Measurements from ENCODE around the gene FBXL7.

The FBXL7 gene

GRCh38 chr5:15796557-15796956 is 296.6 kb downstream of the FBXL7 start:
- Histone ChIP-seq H3K9me3 (ENCODE audit: control insufficient read depth in 2 of 2, low read length in 2 of 2) (no peaks in the 10 kb centered on the region), H3K36me3 (ENCODE audit: control insufficient read depth in 2 of 2, insufficient read depth in 2 of 2, low read length in 2 of 2) (no peaks in the 10 kb centered on the region), H3K4me1 (ENCODE audit: control insufficient read depth in 2 of 2, insufficient read depth in 2 of 2, low read length in 2 of 2) (no peaks in the 10 kb centered on the region), H3K27me3 (ENCODE audit: control insufficient read depth in 2 of 2, insufficient read depth in 2 of 2, low read length in 2 of 2) (no peaks in the 10 kb centered on the region), H3K4me3 (ENCODE audit: low read length in 2 of 2) (no peak overlapping the region), H3K27ac (ENCODE audit: low read depth in 2 of 2, low read length in 2 of 2) (no peak overlapping the region), H3K9ac (ENCODE audit: low read depth in 1 of 2, low read length in 2 of 2) (no peak overlapping the region)

- Histone ChIP-seq H3K4me3 (ENCODE audit: low read length in 2 of 2) (no peak overlapping the region), H3K27me3 (ENCODE audit: control insufficient read depth in 2 of 2, insufficient read depth in 2 of 2, low read length in 2 of 2) (no peaks in the 10 kb centered on the region), H3K27ac (ENCODE audit: low read depth in 2 of 2, low read length in 2 of 2) (no peak overlapping the region), H3K36me3 (ENCODE audit: control insufficient read depth in 2 of 2, insufficient read depth in 2 of 2, low read length in 2 of 2) (no peaks in the 10 kb centered on the region), H3K9ac (ENCODE audit: low read depth in 1 of 2, low read length in 2 of 2) (no peak overlapping the region), H3K9me3 (ENCODE audit: control insufficient read depth in 2 of 2, low read length in 2 of 2) (no peaks in the 10 kb centered on the region), H3K4me1 (ENCODE audit: control insufficient read depth in 2 of 2, insufficient read depth in 2 of 2, low read length in 2 of 2) (no peaks in the 10 kb centered on the region)
Observed at GRCh38 chr5:15797116-15797515, 297.1 kb downstream of the FBXL7 start.

GRCh38 chr5:15798006-15798405 is 298.0 kb downstream of the FBXL7 start:
- no peak overlapping the region for H3K9ac ChIP-seq (ENCODE audit: low read depth in 1 of 2, low read length in 2 of 2)

GRCh38 chr5:15799014-15799413 is 299.0 kb downstream of the FBXL7 start:
- H3K27ac ChIP-seq (ENCODE audit: low read depth in 2 of 2, low read length in 2 of 2) = no peak overlapping the region
- no peaks in the 10 kb centered on the region for H3K4me1 ChIP-seq (ENCODE audit: control insufficient read depth in 2 of 2, insufficient read depth in 2 of 2, low read length in 2 of 2)

More at GRCh38 chr5:15798006-15798405, 298.0 kb downstream of the FBXL7 start:
- H3K27ac ChIP-seq (ENCODE audit: low read depth in 2 of 2, low read length in 2 of 2) = no peak overlapping the region
- no peaks in the 10 kb centered on the region for H3K4me1 ChIP-seq (ENCODE audit: control insufficient read depth in 2 of 2, insufficient read depth in 2 of 2, low read length in 2 of 2)
- H3K4me3 ChIP-seq (ENCODE audit: low read length in 2 of 2) = no peak overlapping the region
- H3K9me3 ChIP-seq (ENCODE audit: control insufficient read depth in 2 of 2, low read length in 2 of 2) = no peaks in the 10 kb centered on the region
- no peaks in the 10 kb centered on the region for H3K27me3 ChIP-seq (ENCODE audit: control insufficient read depth in 2 of 2, insufficient read depth in 2 of 2, low read length in 2 of 2)
- no peaks in the 10 kb centered on the region for H3K36me3 ChIP-seq (ENCODE audit: control insufficient read depth in 2 of 2, insufficient read depth in 2 of 2, low read length in 2 of 2)

GRCh38 chr5:15799612-15800011 is 299.6 kb downstream of the FBXL7 start:
- no peak overlapping the region for H3K4me3 ChIP-seq (ENCODE audit: low read length in 2 of 2)
- H3K4me1 ChIP-seq (ENCODE audit: control insufficient read depth in 2 of 2, insufficient read depth in 2 of 2, low read length in 2 of 2) = no peaks in the 10 kb centered on the region
- no peaks in the 10 kb centered on the region for H3K9me3 ChIP-seq (ENCODE audit: control insufficient read depth in 2 of 2, low read length in 2 of 2)
- no peak overlapping the region for H3K27ac ChIP-seq (ENCODE audit: low read depth in 2 of 2, low read length in 2 of 2)
- no peak overlapping the region for H3K9ac ChIP-seq (ENCODE audit: low read depth in 1 of 2, low read length in 2 of 2)
- no peaks in the 10 kb centered on the region for H3K36me3 ChIP-seq (ENCODE audit: control insufficient read depth in 2 of 2, insufficient read depth in 2 of 2, low read length in 2 of 2)
- H3K27me3 ChIP-seq (ENCODE audit: control insufficient read depth in 2 of 2, insufficient read depth in 2 of 2, low read length in 2 of 2) = no peaks in the 10 kb centered on the region

More at GRCh38 chr5:15799014-15799413, 299.0 kb downstream of the FBXL7 start:
- H3K9me3 ChIP-seq (ENCODE audit: control insufficient read depth in 2 of 2, low read length in 2 of 2) = no peaks in the 10 kb centered on the region
- H3K9ac ChIP-seq (ENCODE audit: low read depth in 1 of 2, low read length in 2 of 2) = no peak overlapping the region
- no peak overlapping the region for H3K4me3 ChIP-seq (ENCODE audit: low read length in 2 of 2)
- H3K36me3 ChIP-seq (ENCODE audit: control insufficient read depth in 2 of 2, insufficient read depth in 2 of 2, low read length in 2 of 2) = no peaks in the 10 kb centered on the region
- H3K27me3 ChIP-seq (ENCODE audit: control insufficient read depth in 2 of 2, insufficient read depth in 2 of 2, low read length in 2 of 2) = no peaks in the 10 kb centered on the region

GRCh38 chr5:15803280-15803679 is 303.3 kb downstream of the FBXL7 start:
- no peaks in the 10 kb centered on the region for H3K36me3 ChIP-seq (ENCODE audit: control insufficient read depth in 2 of 2, insufficient read depth in 2 of 2, low read length in 2 of 2)
- no peaks in the 10 kb centered on the region for H3K4me1 ChIP-seq (ENCODE audit: control insufficient read depth in 2 of 2, insufficient read depth in 2 of 2, low read length in 2 of 2)
- no peak overlapping the region for H3K9ac ChIP-seq (ENCODE audit: low read depth in 1 of 2, low read length in 2 of 2)
- H3K27me3 ChIP-seq (ENCODE audit: control insufficient read depth in 2 of 2, insufficient read depth in 2 of 2, low read length in 2 of 2) = no peaks in the 10 kb centered on the region
- no peak overlapping the region for H3K4me3 ChIP-seq (ENCODE audit: low read length in 2 of 2)
- H3K27ac ChIP-seq (ENCODE audit: low read depth in 2 of 2, low read length in 2 of 2) = no peak overlapping the region
- no peaks in the 10 kb centered on the region for H3K9me3 ChIP-seq (ENCODE audit: control insufficient read depth in 2 of 2, low read length in 2 of 2)

- Histone ChIP-seq H3K27me3 (ENCODE audit: control insufficient read depth in 2 of 2, insufficient read depth in 2 of 2, low read length in 2 of 2) (no peaks in the 10 kb centered on the region), H3K27ac (ENCODE audit: low read depth in 2 of 2, low read length in 2 of 2) (no peak overlapping the region), H3K9me3 (ENCODE audit: control insufficient read depth in 2 of 2, low read length in 2 of 2) (no peaks in the 10 kb centered on the region), H3K9ac (ENCODE audit: low read depth in 1 of 2, low read length in 2 of 2) (no peak overlapping the region), H3K4me1 (ENCODE audit: control insufficient read depth in 2 of 2, insufficient read depth in 2 of 2, low read length in 2 of 2) (no peaks in the 10 kb centered on the region), H3K4me3 (ENCODE audit: low read length in 2 of 2) (no peak overlapping the region), H3K36me3 (ENCODE audit: control insufficient read depth in 2 of 2, insufficient read depth in 2 of 2, low read length in 2 of 2) (no peaks in the 10 kb centered on the region)
Observed at GRCh38 chr5:15806613-15807012, 306.6 kb downstream of the FBXL7 start.

GRCh38 chr5:15807248-15807647 is 307.3 kb downstream of the FBXL7 start:
- H3K4me1 ChIP-seq (ENCODE audit: control insufficient read depth in 2 of 2, insufficient read depth in 2 of 2, low read length in 2 of 2) = no peaks in the 10 kb centered on the region
- no peak overlapping the region for H3K27ac ChIP-seq (ENCODE audit: low read depth in 2 of 2, low read length in 2 of 2)
- no peaks in the 10 kb centered on the region for H3K36me3 ChIP-seq (ENCODE audit: control insufficient read depth in 2 of 2, insufficient read depth in 2 of 2, low read length in 2 of 2)
- H3K4me3 ChIP-seq (ENCODE audit: low read length in 2 of 2) = no peak overlapping the region
- no peak overlapping the region for H3K9ac ChIP-seq (ENCODE audit: low read depth in 1 of 2, low read length in 2 of 2)
- no peaks in the 10 kb centered on the region for H3K27me3 ChIP-seq (ENCODE audit: control insufficient read depth in 2 of 2, insufficient read depth in 2 of 2, low read length in 2 of 2)
- H3K9me3 ChIP-seq (ENCODE audit: control insufficient read depth in 2 of 2, low read length in 2 of 2) = no peaks in the 10 kb centered on the region

GRCh38 chr5:15807871-15808270 is 307.9 kb downstream of the FBXL7 start:
- no peak overlapping the region for H3K27ac ChIP-seq (ENCODE audit: low read depth in 2 of 2, low read length in 2 of 2)
- H3K9me3 ChIP-seq (ENCODE audit: control insufficient read depth in 2 of 2, low read length in 2 of 2) = no peaks in the 10 kb centered on the region
- H3K36me3 ChIP-seq (ENCODE audit: control insufficient read depth in 2 of 2, insufficient read depth in 2 of 2, low read length in 2 of 2) = no peaks in the 10 kb centered on the region
- no peak overlapping the region for H3K4me3 ChIP-seq (ENCODE audit: low read length in 2 of 2)
- H3K27me3 ChIP-seq (ENCODE audit: control insufficient read depth in 2 of 2, insufficient read depth in 2 of 2, low read length in 2 of 2) = no peaks in the 10 kb centered on the region
- H3K9ac ChIP-seq (ENCODE audit: low read depth in 1 of 2, low read length in 2 of 2) = no peak overlapping the region
- no peaks in the 10 kb centered on the region for H3K4me1 ChIP-seq (ENCODE audit: control insufficient read depth in 2 of 2, insufficient read depth in 2 of 2, low read length in 2 of 2)

GRCh38 chr5:15808577-15808976 is 308.6 kb downstream of the FBXL7 start:
- no peaks in the 10 kb centered on the region for H3K36me3 ChIP-seq (ENCODE audit: control insufficient read depth in 2 of 2, insufficient read depth in 2 of 2, low read length in 2 of 2)
- H3K4me3 ChIP-seq (ENCODE audit: low read length in 2 of 2) = no peak overlapping the region
- H3K27ac ChIP-seq (ENCODE audit: low read depth in 2 of 2, low read length in 2 of 2) = no peak overlapping the region
- H3K9ac ChIP-seq (ENCODE audit: low read depth in 1 of 2, low read length in 2 of 2) = no peak overlapping the region
- H3K4me1 ChIP-seq (ENCODE audit: control insufficient read depth in 2 of 2, insufficient read depth in 2 of 2, low read length in 2 of 2) = no peaks in the 10 kb centered on the region
- H3K9me3 ChIP-seq (ENCODE audit: control insufficient read depth in 2 of 2, low read length in 2 of 2) = no peaks in the 10 kb centered on the region
- no peaks in the 10 kb centered on the region for H3K27me3 ChIP-seq (ENCODE audit: control insufficient read depth in 2 of 2, insufficient read depth in 2 of 2, low read length in 2 of 2)

GRCh38 chr5:15819617-15820016 is 319.6 kb downstream of the FBXL7 start:
- Histone ChIP-seq H3K36me3 (ENCODE audit: control insufficient read depth in 2 of 2, insufficient read depth in 2 of 2, low read length in 2 of 2) (no peaks in the 10 kb centered on the region), H3K27me3 (ENCODE audit: control insufficient read depth in 2 of 2, insufficient read depth in 2 of 2, low read length in 2 of 2) (no peaks in the 10 kb centered on the region), H3K9me3 (ENCODE audit: control insufficient read depth in 2 of 2, low read length in 2 of 2) (no peaks in the 10 kb centered on the region), H3K9ac (ENCODE audit: low read depth in 1 of 2, low read length in 2 of 2) (no peak overlapping the region), H3K27ac (ENCODE audit: low read depth in 2 of 2, low read length in 2 of 2) (no peak overlapping the region), H3K4me1 (ENCODE audit: control insufficient read depth in 2 of 2, insufficient read depth in 2 of 2, low read length in 2 of 2) (no peaks in the 10 kb centered on the region), H3K4me3 (ENCODE audit: low read length in 2 of 2) (no peak overlapping the region)

All from mucosa of rectum (tissue), 2 donors.